SHP77 treated with DMSO at 0.1 percent for 48 hours (cell line): ENCODE measurements around the gene SPATA45.

ENCODE experiments used
- DNase-seq: peaks from one replicate; lab custom pipeline; 2025; lab: John Stamatoyannopoulos, UW

SPATA45 gene

GRCh38 chr1:212828395-212828794 is 19.1 kb downstream of the SPATA45 start:
- no peak for DNase-seq

GRCh38 chr1:212827831-212828278 is 19.6 kb downstream of the SPATA45 start:
- no peak for DNase-seq

DNA sequence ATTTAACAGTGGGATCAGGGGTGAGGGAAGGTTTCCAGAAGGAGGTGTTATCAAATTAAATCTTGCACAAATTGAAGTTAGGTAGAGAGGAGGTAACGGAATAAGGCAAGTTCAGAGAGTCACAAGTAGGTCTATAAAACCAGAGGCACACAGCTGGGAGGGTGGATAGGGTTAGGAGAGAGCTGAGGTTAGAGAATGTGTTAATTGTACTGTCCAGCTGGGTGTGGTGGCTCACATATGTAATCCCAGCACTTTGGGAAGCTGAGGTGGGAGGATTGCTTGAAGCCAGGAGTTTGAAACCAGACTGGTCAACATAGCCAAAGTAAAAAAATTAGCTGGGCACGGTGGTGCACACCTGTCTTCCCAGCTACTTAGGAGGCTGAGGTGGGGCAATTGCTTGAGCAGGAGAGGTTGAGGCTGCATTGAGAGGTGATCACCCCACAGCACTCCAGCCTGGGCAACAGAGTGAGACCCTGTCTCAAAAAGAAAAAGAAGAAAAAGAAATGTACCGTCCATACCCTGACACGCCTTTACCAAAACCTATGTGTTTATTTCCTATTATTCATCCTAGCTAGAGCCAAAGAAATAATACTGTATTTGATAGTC is 20.2 kb downstream of the SPATA45 start:
- DNase-seq: no peak

- DNase-seq: no peak
Measured at GRCh38 chr1:212825798-212826452, 21.5 kb downstream of the SPATA45 start.

- DNase-seq: no peak
Measured at GRCh38 chr1:212824201-212824600, 23.2 kb downstream of the SPATA45 start.

DNA sequence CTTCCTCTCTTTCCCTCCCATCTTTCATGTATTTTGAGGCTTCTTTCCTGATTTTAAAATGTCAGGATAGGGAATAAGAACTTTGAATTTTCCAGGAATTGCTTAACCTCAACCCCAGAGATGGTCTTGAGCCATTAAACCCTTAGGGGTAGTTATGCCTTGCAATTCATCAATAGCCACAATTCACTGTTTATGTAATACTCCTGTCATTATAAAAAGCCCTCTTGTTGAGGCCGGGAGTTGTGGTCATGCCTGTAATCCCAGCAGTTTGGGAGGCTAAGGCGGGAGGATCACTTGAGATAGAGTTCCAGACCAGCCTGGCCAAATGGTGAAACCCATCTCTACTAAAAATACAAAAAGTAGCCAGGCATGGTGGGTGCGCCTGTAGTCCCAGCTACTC is 24.5 kb downstream of the SPATA45 start:
- DNase-seq: no peak

- DNase-seq: no peak
Measured at GRCh38 chr1:212820969-212821368, 26.5 kb downstream of the SPATA45 start.

GRCh38 chr1:212819726-212820125 is 27.7 kb downstream of the SPATA45 start:
- no peak for DNase-seq

DNA sequence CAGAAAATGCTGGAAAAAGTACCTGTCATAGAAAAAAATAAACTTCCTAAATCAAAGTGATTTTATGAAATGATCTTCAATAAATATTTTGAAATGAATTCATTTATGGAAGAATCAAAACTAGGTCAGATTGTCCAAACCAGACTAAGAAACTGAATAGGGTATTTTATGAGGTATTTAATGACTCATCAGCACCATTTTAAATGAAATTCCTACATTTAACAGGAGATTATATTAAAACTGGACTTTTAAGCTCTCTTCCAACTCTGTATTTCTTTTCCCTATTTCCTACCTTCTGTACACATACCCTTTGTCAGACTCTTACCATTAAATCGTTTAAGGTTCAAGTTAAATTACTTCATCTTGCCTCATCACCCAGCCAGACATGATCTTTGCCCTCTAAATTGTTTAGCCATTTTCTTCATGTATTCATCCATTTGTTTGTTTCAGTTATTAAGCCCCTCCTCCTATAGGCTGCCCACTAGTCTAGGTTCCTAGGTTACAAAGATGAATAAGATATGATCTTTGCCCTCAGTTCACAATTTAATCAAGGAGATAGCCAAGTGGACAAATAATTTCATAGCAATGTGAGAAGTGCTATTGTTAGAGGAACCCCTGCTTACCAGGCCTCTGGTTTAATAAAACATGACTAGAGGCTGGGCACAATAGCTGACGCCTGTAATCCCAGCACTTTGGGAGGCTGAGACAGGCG is 30.7 kb downstream of the SPATA45 start:
- DNase-seq: no peak

DNA sequence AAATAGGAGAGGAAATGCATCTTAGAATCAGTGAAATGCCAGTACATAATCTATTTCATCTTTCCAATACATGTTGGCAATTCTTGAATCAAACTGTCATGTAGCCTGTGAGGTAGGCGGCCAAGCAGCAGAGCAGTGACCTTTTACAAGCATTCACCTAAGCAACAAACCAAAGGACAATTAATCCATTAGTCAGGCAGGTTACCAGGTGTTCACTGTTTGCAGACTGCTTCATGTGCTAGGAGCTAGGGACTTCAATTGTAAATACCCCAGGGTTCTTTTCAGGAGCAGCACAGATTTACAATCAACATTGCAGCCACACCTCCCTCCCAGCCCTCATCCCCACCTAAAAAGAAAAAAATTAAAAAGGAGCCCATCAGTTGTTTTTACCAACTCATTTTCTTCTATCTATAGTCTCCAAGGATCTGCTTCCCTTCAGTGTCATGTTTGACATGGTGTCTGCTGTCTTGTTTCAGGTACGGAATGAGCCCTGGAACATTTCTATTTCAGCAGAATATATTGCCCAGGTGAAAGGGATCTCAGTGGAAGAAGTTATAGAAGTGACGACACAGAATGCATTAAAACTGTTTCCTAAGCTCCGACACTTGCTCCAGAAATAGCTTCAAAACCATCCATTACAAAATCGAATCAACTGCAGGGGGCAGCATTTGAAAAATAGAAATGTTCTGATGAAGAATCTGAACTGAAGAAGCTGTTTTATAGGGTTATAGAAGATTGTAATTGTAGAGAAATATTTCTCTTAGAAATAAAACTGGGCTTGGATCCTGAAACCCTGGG is 32.7 kb downstream of the SPATA45 start:
- DNase-seq: peak; percentile 68

DNA sequence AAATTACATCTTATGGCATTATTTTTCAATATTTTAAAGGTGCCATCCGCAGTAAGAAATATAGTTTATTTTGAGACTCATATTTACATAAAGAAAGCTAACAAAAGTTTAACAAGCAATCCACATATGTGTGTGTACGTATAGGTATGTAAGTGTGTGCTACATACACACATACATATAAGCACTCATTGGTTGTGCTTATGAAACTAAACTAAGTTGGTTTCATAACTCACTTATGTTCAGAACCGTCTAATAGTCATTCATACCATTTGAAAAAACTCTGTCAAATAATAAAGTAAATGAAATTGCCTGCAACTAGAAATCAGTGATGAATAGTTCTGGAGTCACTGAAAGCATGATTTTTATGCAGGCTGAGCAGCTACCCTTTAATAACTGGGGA is 41.7 kb downstream of the SPATA45 start:
- no peak for DNase-seq

- no peak for DNase-seq
Measured at GRCh38 chr1:212797681-212798080, 49.8 kb downstream of the SPATA45 start.

DNA sequence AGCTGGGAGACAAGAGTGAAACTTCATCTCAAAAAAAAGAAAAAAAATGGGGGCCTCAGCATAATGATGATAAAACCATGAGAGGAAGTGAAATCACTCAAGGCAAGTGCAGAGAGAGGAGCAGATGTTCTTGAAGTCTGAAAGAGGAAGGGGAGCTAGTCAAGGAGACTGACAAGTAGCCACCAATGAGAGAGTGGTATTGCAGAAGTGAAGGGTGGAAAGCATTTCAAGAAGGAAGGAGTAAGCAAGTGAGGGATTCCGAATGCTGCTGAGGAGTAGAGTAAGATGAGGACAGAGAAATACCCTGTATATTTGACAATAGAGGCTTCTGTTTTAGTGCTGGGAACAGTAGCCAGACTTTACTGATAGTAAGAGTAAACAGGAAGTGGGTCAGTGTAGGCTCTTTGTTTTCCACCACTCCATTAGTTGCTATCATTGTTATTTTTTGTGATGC is 52.9 kb downstream of the SPATA45 start:
- DNase-seq: no peak

- no peak for DNase-seq
Measured at GRCh38 chr1:212792396-212792908, 55.0 kb downstream of the SPATA45 start.

DNA sequence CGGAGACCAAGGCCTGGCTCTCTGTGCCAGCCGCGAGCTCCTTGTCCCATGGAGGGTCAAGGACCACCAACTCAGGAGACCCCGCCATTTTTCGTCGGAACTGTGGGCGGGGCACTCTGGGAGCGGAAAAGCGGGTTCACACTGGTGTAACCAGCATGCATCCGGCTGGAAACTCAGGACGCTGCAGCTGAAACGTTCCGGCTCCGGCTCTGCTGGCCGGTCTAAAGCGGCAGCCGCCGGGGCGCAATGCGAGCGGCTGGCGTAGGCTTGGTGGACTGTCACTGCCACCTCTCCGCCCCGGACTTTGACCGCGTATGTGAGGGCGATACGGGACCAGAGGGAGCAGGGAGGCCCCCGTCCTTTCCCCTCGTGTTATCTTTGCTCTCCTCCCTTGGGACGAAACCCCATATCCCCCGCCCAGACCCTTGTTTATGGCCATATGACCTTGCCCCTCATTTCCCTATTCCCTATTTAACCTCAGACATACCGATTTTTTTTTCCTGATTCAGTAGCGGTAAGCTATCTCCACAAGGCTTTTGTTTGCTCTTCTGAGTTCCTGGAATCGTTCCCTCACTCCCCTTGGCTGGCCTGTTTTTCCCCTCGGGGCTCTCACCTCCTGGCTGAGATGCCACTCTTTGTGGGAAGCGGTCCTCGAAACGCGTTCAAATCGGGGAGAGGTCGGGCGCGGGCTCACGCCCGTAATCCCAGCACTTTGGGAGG is 55.6 kb downstream of the SPATA45 start, which contains the start of the genes NSL1 and TATDN3:
NSL1 (minus strand) TSS at position 102 of the 720 bp plus-strand sequence; CDS start at position 88, 14 bp downstream.
TATDN3 (plus strand) TSS at position 219 of the 720 bp plus-strand sequence; CDS start at position 247, 28 bp downstream.
- peak; percentile 83 for DNase-seq

- DNase-seq: peak; percentile 56
Measured at GRCh38 chr1:212791261-212791675, 56.2 kb downstream of the SPATA45 start.

DNA sequence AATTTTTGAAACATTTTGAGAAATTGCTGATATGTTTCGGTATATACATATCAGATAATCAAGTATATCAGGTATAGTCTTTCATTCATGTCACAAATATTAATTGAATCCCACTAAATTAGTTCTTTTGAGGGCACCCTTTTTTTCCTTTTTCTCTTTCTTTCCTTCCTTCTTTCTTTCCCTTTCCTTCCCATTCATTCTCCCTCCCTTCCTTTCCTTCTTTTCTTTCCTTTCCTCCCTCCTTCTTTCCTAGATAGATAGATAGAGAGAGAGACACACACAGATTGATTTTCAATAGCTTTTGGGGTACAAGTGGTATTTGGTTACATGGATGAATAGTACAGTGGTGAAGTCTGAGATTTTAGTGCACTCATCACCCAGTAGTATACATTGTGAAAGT is 61.6 kb downstream of the SPATA45 start:
- DNase-seq: no peak

GRCh38 chr1:212783976-212784375 is 63.5 kb downstream of the SPATA45 start:
- DNase-seq: no peak

DNA sequence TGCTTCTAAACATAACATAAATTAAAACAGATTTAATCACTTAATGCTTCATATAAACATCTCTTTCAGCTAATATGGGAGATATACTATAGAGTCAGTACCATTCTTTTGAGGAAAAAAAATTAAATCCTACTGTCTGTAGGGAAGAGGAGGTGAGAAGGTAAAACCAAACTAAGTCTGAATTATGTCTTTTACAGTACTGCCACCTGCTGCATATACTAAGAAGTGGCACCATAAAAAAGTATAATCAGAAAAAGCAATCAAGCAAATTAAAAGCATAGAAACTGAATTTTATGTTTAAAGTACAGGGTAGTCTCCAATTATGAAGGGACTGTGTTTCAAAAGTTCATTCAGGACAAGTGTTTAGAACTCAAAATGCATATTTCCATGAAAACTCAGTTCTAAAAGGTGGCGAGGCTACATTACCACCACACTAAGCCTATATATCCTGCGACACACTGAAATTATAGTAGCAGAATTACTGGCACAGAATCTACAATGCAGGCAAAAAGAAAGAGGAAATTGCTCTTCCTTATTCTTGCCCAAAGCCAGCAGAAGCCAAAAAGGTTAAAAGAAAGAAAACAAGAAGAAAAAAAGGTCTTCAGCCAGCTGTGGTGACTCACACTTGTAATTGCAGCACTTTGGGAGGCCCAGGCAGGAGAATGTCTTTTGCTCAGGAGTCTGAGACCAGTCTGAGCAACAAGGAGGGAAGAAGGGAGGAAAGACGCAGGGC is 64.9 kb downstream of the SPATA45 start:
- DNase-seq: no peak

DNA sequence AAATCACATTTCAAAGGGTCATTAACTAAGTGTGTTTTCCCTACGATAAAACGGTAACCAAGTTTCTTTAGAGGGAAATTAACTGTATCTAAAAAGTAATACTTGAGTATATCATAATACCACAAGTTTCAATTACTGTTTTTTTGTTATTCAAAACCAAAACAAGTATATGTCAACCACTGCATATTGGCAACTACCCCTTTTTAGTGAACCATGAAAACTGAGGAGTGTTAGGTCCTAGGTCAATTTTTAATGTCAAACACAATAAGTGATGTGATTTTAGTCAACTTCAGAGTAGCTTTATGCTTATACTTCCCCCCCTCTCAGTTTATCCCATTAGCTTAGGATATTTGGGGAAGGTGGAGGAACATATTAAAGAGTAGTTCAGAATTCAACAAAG is 66.2 kb downstream of the SPATA45 start:
- DNase-seq: no peak
